ENCODE data around the gene ZC3H11A.
"Not testable (repeated sequence)": the region's sequence is repeated elsewhere in the genome, so short reads cannot be mapped to it uniquely, and the experiment has no call there.

ZC3H11A gene

GRCh38 chr1:203795441-203796235 lies at the start of gene ZC3H11A, which contains the start of gene ZBED6:
Gene ZC3H11A (plus strand): TSS chr1:203795623. CDS start chr1:203817071, 21,448 bp downstream.
Gene ZBED6 (plus strand): TSS chr1:203795623. CDS start chr1:203797523, 1,900 bp downstream.
- peak; percentile 96 to 97 for DNase-seq

- no peak for DNase-seq
These were observed 49.1 kb upstream of the ZC3H11A start for GRCh38 chr1:203746281-203746680.

GRCh38 chr1:203751051-203751450 lies 44.4 kb upstream of the ZC3H11A start:
- DNase-seq: no peak

- DNase-seq: not testable (repeated sequence)
These were observed 43.6 kb upstream of the ZC3H11A start for GRCh38 chr1:203751618-203752361.

GRCh38 chr1:203754455-203754864 lies 41.0 kb upstream of the ZC3H11A start:
- no peak for DNase-seq

- DNase-seq: no peak
These were observed 39.4 kb upstream of the ZC3H11A start for GRCh38 chr1:203756036-203756435.

DNA sequence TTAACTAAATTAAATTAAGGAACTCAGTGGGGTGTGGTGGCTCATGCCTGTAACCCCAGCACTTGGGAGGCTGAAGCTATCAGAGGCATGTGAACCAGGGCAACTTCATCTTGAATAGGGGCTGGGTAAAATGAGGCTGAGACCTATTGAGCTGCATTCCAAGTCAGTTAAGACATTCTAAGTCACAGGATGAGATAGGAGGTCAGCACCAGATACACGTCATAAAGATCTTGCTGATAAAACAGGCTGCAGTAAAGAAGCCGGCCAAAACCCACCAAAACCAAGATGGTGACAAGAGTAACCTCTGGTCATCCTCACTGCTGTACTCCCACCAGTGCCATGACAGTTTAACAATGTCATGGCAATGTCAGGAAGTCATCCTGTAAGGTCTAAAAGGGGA lies 36.7 kb upstream of the ZC3H11A start:
- DNase-seq: not testable (repeated sequence)

- no peak for DNase-seq
These were observed 34.9 kb upstream of the ZC3H11A start for GRCh38 chr1:203760506-203760905.

GRCh38 chr1:203761958-203762357 lies 33.5 kb upstream of the ZC3H11A start:
- DNase-seq: not testable (repeated sequence)

- DNase-seq: no peak
These were observed 31.9 kb upstream of the ZC3H11A start for GRCh38 chr1:203763505-203763904.

- no peak for DNase-seq
These were observed 31.1 kb upstream of the ZC3H11A start for GRCh38 chr1:203764105-203765028.

DNA sequence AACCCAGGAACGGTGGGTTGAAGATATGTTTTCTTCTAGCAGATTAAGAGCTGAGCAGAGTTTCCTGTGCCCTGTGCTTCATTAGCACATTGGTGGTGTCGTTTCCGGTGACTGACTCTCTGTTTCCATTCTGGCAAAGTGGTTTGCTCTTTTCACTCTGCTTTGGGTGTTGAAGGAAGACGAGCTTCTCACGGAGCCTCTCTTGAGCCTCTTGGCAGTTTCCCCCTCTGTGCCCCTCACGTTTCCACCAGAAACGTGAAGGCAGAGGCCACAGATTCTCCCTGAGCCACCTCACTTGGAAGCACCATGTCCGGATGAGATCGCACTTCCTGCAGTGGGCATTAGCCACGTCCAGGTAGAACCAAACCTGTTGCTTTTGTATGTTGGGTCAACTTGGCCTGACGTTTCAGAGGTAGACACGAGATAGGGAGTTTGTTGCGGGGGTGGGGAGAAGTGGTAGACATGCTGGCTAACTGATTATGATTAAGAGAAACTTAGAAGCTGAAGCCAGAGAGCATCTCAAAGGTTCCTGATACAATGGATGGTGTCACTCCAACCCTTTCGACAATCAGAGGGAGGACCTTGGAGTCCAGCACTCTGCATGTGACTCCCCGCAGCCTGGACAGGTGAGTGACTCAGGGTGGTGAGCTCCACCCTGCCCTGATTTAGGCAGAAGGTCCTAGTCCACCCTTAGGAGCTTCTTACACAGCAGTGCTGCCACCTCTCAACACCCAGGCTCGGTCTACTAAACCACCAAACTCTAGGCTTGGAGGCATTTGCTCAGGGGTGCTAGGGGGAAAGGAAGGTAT lies 30.2 kb upstream of the ZC3H11A start, which contains the start of gene LAX1:
Gene LAX1 (plus strand): TSS at position 155 of the 809 bp plus-strand sequence. CDS start 383 bp downstream, at position 538.
- no peak for DNase-seq

DNA sequence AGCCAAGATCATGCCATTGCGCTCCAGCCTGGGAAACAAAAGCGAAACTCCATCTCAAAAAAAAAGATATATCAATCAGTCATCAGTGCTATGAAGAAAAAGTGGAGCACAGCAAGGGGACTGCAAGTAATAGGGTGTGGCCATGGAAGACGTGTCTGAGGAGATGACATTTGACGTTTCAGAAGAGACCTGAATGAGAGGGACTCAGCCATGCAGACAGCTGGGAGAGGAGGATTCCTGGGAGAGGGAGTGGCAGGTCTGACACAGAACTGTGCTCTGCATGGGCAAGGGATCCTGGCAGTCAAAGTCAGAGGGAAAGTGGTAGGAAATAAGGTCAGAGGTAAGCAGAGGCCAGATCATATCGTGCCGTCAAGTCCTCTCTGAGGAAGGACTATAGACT lies 27.2 kb upstream of the ZC3H11A start:
- no peak for DNase-seq

DNA sequence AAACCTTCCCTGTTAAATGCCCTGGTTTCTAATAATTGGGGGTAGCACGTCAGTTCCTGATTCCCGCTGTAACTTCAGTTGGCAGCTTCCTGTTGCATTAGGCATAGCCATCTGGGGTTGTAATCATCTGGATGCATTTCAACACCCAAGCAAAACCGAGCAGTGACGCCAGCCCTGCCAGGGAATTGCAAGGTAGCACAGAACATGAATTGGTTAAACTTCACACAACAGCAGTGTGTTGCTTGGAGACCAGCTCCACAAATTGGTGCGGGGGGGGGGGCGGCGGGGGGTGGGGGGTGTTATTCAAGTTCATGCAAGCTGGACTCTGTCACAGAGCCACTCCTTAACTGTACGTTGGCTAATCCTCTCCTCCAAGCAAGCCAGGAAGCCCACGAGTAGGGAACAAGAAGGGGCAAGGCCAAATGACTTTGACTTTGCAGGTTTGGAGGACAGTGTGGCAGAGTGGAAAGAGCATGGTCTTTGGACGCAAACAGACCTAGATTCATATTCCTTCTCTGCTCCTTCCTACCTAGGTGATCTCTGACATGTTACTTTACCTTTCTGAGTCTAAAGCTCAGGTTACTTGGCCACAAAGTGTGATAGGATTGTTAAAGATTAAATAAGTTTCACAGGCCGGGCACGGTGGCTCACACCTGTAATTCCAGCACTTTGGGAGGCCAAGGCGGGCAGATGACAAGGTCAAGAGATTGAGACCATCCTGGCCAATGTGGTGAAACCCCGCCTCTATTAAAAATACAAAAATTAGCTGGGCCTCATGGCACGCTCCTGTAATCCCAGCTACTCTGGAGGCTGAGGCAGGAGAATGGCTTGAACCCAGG lies 25.7 kb upstream of the ZC3H11A start:
- DNase-seq: peak; percentile 20 to 27

DNA sequence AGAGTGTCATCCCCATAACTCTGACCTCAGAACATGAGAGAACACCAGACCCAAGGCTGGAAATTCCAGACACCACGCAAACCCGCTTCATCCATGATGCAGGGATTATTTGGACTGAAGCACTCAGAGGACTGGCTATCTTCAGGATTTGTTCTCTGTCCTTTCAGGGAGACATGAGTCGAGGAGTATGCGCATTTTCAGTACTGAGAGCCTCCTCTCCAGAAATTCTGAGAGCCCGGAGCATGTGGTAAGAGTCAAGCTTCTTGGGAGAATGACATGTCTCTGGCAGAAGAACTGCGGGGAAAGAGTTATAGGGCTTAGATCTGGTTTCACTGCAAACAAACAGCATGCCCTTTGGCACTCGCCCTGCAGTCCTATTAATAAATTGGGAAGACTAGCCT lies 23.5 kb upstream of the ZC3H11A start:
- no peak for DNase-seq

DNA sequence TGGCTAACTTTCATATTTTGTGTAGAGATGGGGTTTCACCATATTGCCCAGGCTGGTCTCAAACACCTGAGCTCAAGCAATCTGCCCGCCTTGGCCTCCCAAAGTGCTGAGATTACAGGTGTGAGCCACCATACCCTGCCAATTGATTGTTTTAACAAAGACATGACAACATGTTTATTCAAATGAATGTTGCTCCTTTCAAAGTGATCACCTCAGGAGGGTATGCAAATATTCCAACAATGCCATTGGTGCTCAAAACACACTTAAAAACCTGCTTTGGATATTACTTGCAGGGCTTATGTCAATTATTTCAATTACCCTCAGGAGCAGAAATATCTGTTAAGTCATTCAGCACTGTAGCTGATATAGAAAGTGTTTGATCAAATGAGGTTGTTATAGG lies 22.6 kb upstream of the ZC3H11A start:
- no peak for DNase-seq

DNA sequence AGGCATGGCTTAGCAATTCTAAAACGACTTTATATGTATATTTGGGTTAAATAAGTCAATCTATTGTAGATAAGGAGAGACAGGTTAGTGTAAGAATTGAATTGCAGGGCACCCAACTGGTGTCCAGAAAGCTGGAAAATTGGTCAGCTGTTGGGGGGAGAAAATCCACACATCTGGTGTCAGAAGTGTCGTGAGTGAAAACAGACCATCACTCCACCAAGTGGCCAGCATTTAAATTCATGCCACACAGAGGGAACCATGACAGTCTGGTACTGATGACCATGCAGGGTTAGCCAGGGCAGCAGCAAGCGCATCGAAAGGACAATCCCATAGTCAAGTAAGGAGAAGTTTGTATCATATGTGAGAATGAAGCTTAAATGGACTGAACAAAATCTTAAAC lies 18.8 kb upstream of the ZC3H11A start:
- peak; percentile 34 to 50 for DNase-seq

DNA sequence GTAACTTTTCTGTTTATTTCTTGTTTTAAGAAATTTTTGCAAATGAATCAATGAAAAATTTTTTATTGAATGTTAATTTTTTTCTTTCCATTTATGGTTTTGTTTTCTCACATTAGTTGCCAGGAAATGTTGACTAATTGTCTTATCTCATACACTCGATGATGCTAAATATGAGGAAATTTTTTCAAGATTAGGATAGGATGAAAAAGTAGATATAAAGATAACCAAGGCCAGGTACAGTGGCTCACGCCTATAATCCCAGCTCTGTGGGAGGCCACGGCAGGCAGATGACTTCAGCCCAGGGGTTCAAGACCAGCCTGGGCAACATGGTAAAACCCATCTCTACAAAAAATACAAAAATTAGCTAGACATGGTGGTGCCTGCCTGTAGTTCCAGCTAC lies 17.8 kb upstream of the ZC3H11A start:
- DNase-seq: no peak

DNA sequence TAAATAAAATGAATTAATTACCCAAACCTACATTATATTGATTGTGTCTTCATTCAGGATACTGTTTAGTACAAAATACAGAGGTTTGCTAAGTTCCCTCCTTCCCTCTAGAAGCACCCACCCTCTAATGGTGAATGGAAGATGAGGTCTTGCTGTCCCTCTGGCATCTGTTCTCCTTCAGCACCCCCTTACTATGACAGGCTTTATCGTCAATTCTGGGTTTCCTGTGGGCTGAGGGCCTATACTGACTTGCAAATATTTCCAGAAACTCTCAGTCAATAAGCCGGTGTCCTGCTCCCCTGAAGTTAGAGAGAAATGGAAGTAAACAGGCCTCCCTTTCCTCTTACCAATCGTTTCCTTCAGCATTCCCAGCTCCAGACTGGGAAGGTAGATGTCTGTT lies 17.3 kb upstream of the ZC3H11A start:
- no peak for DNase-seq

GRCh38 chr1:203778789-203779188 lies 16.6 kb upstream of the ZC3H11A start:
- DNase-seq: no peak

DNA sequence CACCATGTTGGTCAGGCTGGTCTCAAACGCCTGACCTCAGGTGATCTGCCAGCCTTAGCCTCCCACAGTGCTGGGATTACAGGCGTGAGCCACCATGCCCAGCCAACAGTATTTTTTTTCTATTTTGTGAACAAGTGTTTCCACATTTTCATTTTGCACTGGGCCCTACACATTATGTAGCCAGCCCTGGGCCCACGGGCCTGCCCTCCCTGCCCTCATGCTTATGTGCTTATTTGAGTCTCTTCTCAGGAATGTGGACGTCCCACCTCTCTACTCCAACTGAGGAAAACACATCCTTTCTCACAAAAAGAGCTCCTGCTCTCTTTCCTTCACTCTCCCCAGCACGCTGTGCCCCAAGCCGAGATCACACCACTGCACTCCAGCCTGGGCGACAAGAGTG lies 13.5 kb upstream of the ZC3H11A start:
- no peak for DNase-seq

Data from hippocampal formation (tissue), 2 donors.